Coronary artery (tissue), 2 donors: ENCODE data around the gene PXT1.
"Not testable (repeated sequence)": the region's sequence is repeated elsewhere in the genome, so short reads cannot be mapped to it uniquely, and the experiment has no call there.

ENCODE experiments used
- DNase-seq: peaks from one replicate; pipeline ENCODE4 v3.0.0-alpha.2; 2017; ENCODE audit warnings: low spot score
- H3K27ac ChIP-seq, 2 donors: fragments of 200-600 bp; sonication (generic); one replicate each; pipeline ENCODE4 v1.5.1; 2016 to 2019
- H3K4me3 ChIP-seq: fragments of 200-600 bp; sonication (generic); 2 replicates; pipeline ENCODE4 v1.5.1; 2016; ENCODE audit warnings: mild to moderate bottlenecking, moderate library complexity
- CTCF ChIP-seq: fragments of 200-600 bp; sonication (generic); IDR thresholded peaks from one replicate; pipeline ENCODE4 v1.5.1; 2019; ENCODE audit warnings: antibody characterized with exemption

PXT1 gene

DNA sequence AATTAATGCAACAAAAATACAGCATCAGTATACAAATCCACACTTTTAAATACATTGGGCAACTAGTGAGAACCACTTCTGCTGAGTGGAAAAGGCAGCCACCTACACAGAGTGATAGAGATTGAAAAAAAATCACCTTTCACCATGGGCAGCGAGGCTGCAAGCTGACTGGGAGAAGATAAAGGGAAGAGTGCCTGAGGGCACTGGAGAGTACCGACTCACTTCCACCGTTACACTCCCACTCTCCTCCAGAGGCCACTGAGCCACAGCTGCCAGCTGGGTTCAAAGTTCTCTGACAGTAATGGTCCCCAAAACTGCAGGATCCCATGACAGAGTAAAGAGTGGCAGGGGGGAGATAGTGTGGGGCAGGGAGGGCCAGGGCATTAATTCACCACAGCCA, 24.1 kb downstream of the PXT1 start:
- TF ChIP-seq CTCF, result no peak
- DNase-seq, result no peak
- no peak overlapping the region for H3K4me3 ChIP-seq
- H3K27ac ChIP-seq, result no peak overlapping the region

- TF ChIP-seq CTCF, result no peak
- Histone ChIP-seq H3K4me3 (no peak overlapping the region), H3K27ac (no peak overlapping the region)
- DNase-seq, result no peak
Observed at GRCh38 chr6:36414481-36414880, 28.2 kb downstream of the PXT1 start.

DNA sequence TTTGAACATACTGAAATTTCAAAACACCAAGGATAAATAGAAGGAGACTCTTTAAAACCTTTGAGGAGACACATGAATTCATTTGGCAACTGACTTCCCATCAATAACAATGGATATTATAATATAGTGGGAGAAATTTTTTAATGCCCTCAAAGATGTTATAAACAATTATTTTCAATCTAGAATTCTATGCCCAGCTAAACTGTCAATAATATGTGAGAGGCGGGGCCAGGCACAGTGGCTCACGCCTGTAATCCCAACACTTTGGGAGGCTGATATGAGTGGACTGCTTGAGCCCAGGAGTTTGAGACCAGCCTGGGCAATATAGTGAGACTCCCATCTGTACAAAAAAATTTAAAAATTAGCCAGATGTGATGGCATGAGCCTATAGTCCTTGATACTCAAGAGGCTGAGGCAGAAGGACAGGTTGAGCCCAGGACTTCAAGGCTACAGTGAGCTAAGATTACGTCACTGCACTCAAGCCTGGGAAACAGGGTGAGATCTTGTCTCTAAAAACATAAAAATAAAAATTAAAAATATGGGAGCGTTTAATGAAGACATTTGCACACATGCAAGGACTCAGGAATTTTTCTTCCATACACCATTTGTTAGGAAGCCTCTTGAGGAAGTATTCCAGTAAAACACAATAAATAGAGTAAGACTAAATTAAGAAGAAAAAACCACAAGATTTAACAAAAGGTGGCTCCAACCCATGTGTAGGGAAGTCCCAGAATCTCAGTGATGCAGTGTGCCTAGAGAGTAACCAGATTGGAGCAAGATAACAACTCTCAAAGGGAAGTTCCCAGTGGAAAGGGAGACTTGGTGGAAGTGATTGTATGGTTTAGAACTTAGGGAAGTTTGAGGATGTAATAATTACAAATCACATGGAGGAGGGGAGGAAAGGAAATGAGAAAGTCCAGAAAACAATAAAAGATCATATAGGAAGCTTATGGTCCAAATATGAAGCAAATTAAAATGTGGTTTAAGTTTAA, 28.9 kb downstream of the PXT1 start:
- no peak for DNase-seq
- H3K4me3 ChIP-seq, result no peak overlapping the region
- H3K27ac ChIP-seq, result no peak overlapping the region
- no peak for TF ChIP-seq CTCF

GRCh38 chr6:36409718-36410117, 32.9 kb downstream of the PXT1 start:
- H3K4me3 ChIP-seq, DNase-seq, H3K27ac ChIP-seq: not testable (repeated sequence)

DNA sequence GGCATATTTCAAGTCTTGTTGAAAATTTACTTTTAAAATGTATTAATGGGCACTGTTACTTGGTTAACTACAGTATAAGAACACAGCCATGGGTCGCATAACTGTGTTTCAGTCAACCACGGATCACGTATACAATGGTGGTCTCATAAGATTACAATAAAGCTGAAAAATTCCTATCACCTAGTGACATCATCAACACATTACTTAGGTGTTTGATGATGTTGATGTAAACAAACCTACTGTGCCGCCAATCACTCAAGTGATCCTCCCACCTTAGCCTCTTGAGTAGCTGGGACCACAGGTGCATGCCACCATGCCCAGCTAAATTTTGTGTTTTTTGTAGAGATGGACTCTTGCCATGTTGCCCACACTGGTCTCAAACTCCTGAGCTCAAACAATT, 38.5 kb downstream of the PXT1 start:
- no peak for DNase-seq
- no peak overlapping the region for H3K4me3 ChIP-seq
- no peak for TF ChIP-seq CTCF
- no peak overlapping the region for H3K27ac ChIP-seq

GRCh38 chr6:36402481-36402880, 40.2 kb downstream of the PXT1 start:
- DNase-seq, result no peak
- no peak overlapping the region for H3K4me3 ChIP-seq
- no peak overlapping the region for H3K27ac ChIP-seq
- no peak for TF ChIP-seq CTCF

DNA sequence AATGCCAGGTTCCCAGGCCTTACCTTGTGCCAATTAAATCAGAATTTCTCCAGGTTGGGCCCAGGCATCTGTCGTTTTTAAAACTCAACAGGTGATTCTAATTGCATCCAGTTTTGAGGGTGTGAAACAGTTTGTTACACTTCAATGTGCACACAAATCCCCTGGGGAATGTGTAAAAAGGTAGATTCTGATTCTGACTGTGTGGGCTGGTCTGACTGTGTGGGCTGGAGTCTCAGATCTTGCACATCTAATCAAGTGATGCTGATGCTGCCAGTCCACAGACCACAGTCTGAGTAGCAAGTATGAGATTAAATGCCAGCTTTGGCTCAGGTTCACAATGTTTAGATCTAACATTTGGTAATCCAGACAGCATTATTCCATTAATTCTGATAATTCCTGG, 42.7 kb downstream of the PXT1 start:
- Histone ChIP-seq H3K27ac (no peak overlapping the region), H3K4me3 (no peak overlapping the region)
- no peak for TF ChIP-seq CTCF
- no peak for DNase-seq
